Measurements from ENCODE around the gene MPZL1. TPM values are rescaled to one million over a fixed set of nuclear protein-coding genes. Genes with fewer than 3 reads are reported as not detected.
"Not testable (repeated sequence)": the region's sequence is repeated elsewhere in the genome, so short reads cannot be mapped to it uniquely, and the experiment has no call there.

MPZL1 gene
- polyA plus RNA-seq, 3 donors = 16.1 to 74.1 (median 46.4) TPM

DNA sequence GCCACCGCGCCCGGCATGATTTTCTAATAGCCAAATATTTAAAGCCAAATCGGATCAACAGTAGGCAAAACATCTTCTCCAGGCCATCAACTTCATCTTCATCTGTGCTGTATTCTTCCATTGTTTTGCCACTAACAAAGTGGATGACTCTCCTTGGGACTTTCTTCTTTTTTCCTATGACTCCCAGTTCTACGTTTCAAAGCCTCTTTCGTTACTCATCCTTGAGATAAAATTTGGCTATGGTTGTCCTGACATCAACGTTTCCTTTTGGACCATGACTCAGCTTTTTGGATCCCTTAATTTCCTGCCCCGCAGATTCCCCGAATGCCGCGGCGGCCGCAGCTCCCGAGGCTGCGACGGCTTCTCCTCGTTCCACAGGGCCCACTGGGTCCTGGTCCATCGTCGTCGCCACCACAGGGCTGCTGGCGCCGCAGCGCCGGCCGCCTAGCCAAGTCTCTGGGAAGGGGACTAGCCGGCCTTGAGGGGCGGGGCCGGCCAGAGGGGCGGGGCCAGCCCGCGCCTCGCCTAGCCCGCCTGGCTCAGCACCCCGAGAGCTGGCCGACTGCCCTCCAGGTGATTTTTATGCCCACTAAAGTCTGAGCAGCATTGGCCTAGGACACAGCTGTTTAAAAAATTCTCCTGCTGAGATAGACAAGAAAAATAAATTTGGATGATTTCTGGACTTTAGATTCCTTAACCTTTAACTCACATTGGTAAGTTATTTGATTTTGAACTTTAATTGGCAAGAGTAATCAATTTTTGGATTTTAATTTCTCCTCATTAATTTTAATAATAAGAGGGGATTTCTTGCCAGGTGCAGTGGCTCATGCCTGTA is 98.3 kb downstream of the MPZL1 start:
- peak overlapping the region; percentile 56 for H3K27ac ChIP-seq (ENCODE audit: low read depth, low read length)
- 11 to 16% (median 11%) methylated on average over 34 to 35 of the region's 35 CpGs for WGBS, 3 donors

DNA sequence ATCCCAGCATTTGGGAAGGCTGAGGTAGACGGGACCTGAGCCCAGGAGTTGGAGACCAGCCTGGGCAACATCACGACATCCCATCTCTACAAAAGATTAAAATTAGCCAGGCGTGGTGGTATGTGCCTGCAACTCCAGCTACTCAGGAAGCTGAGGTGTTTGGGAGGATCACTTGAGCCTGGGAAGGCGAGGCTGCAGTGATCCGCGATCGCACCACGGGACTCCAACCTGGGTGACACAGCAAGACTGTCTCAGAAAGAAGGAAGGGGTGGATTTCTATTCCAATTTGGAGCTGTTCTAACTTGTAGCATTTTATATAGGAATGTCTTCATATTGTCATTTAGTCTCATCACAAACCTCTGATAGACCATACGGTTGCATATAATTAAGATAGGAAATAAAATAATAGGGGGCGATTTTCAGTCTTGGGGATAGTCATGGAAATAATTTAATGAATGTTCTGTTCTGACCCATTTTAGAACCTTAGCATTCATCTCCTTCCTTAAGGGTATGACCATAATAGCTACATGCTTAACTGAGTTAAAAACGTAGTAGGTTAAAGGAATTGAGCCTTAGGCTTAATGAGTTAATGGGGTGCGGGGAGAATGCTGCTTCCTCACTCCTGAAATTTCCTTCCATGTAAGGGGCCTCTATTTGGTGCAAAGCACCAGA is 99.0 kb downstream of the MPZL1 start:
- H3K27ac ChIP-seq (ENCODE audit: low read depth, low read length) = no peak overlapping the region
- 87 to 90% (median 87%) methylated on average over 12 of the region's 12 CpGs for WGBS, 3 donors

DNA sequence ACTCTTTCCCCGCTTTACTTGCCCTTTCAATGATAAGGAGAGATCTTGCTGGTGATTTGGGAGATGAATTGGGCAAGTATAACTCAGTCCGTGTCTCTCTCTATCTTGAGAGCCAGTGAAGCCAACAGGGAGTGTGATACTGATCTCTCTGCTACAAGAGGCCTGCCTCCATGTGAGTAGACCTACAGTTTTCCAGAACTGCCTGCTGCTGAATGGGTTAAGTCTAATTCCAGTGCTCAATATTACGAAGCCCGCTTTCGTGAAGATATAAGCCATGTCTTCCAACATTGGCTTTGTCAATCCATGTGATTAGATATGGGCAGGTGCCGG is 99.5 kb downstream of the MPZL1 start:
- H3K27ac ChIP-seq (ENCODE audit: low read depth, low read length) = no peak overlapping the region
- WGBS, 3 donors = 91 to 96% (median 95%) methylated on average over 6 of the region's 6 CpGs

DNA sequence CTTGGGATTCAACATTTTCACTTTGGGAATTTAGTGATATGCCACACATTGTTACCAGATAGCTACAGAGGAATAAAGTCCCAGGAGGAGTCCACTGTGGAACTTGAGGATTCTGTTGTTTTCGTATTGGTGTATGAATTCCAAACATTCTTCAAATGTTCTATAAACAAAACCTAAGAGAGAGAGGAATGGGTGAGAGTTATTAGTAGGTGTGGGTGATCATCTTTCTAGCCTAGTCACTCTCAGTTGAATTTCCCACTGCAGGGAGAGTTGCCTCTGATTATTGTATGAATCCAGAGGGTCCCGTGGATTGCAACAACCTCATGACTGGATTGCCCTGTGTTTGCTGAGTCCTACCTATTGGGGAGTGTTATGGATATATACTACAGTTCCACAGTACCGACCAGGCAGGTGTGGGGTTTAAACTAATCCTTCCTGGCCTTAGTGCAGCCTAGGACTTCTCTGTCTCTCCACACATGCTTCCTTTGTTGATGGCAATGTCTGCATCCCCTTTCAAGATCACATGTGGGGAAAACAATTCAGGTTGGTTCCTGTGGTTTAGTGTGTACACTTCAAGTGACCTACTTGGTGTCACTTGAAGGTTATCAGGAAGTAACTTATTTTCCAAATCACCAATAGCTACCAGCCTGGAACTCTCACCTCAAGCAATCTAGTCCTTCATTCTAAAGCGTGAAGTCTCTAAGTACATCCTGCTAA is 100.3 kb downstream of the MPZL1 start:
- H3K27ac ChIP-seq (ENCODE audit: low read depth, low read length) = no peak overlapping the region
- 71 to 84% (median 74%) methylated on average over 4 of the region's 4 CpGs for WGBS, 3 donors

DNA sequence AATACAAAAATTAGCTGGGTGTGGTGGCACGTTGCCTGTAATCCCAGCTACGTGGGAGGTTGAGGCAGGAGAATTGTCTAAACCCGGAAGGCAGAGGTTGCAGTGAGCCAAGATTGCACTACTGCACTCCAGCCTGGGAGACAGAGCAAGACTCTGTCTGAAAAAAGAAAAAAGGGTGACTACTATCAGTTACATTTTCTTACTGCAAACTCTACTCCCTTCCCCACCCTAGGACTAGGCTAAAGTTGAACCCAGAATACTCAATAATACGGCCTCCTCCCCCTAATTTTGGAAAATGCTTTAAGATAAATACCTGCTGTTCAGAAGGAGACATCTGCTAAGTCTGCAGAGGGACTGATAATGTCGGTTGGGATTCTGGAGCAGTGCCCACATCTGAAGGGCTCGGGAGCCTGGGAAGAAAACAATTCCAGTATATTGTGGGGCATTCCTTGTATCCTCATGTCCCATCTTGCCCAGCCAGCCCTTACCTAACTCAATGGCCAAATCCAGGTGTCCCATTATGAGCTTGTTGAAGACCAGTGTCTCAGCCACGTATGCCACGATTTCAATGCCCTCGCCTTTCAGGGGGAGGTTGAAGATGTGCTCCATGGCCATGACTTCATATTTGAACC is 102.5 kb downstream of the MPZL1 start:
- no peak overlapping the region for H3K27ac ChIP-seq (ENCODE audit: low read depth, low read length)

DNA sequence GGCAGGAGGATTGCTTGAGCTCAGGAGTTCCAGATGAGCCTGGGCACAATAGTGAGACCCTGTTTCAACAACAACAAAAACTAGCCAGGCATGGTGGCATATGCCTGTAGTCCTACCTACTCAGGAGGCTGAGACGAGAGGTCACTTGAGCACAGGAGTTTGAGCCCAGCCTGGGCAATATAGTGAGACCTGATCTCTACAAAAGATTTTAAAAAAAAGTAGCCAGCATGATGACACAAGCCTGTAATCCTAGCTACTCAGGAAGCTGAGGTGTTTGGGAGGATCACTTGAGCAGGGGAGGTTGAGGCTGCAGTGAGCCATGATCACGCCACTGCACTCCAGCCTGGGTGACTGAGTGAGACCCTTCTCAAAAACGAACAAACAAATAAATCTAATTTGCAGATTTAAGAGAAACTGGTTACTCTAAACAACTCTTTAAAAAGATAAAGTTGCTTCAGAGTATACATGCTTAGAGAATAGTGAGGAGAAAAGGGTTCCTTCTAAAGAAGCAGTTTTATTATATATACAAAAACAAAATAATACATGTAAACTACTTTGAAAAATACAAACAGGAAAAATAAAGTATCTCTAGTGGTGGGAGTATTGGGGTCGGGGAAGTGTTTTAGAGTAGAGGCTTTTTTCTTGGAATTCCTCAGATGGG is 103.8 kb downstream of the MPZL1 start:
- WGBS, 3 donors = 70 to 84% (median 82%) methylated on average over 4 of the region's 4 CpGs
- H3K27ac ChIP-seq (ENCODE audit: low read depth, low read length) = no peak overlapping the region

More for the DNA sequence above, 102.5 kb downstream of the MPZL1 start:
- WGBS, 3 donors = 68 to 71% (median 71%) methylated on average over 9 of the region's 9 CpGs

DNA sequence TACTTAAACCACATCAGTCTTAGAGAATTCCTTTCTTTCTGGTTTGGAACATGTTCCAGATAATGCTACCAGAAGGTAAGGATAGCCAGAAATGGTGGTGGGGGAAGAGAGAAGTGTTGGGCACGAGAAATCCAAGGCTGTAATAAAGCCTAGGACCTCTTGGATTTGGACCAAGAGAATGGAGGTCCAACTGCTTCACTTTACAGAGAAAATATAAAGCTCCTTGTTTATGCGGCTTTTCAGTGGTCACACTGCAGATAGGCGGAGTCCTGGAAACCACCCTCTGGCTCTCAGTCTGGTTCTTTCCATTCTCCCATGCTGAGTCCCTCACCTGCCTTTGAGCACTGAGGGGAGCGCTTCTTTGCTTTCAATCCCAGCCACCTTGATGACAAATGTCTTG is 104.3 kb downstream of the MPZL1 start:
- 87 to 93% (median 90%) methylated on average over 4 of the region's 4 CpGs for WGBS, 3 donors
- H3K27ac ChIP-seq (ENCODE audit: low read depth, low read length) = no peak overlapping the region

DNA sequence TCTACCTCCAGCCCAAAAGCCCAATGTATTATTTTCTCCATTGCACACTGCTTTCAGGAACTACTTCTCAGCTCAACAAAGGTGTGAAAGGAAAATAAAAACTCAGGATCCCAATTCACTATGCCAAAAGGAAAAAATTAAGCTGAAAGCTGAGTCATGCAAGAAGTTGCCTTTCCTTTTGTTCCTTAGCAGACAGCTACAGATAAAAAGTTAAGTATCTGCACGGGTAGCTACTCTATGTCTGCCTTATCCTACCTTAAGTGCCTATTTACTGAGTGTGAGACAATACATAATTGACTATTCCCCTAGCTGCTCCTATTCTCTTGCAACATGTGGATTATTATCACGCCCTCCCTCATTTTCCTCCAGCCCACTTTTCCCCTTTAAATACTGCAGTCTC is 108.1 kb downstream of the MPZL1 start:
- whole genome bisulfite sequencing, 3 donors = 46 to 63% (median 50%) methylated on average over 2 of the region's 2 CpGs
- H3K27ac ChIP-seq (ENCODE audit: low read depth, low read length) = no peak overlapping the region

DNA sequence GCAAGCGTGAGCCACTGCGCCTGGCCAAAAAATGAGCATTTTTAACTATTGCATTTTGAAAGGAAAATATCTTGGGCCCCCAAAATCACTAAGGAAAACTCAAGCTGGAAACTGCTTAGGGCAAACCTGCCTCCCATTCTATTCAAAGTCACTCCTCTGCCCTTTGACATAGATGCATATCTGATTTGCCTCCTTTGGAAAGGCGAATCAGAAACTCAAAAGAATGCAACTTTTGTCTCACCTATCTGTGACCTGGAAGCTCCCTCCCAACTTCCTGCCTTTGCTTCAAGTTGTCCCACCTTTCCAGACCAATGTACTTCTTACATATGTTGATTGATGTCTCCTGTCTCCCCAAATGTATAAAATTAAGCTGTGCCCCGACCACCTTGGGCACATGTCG is 108.9 kb downstream of the MPZL1 start:
- H3K27ac ChIP-seq (ENCODE audit: low read depth, low read length) = not testable (repeated sequence)
- 72 to 83% (median 82%) methylated on average over 5 of the region's 5 CpGs for WGBS, 3 donors

DNA sequence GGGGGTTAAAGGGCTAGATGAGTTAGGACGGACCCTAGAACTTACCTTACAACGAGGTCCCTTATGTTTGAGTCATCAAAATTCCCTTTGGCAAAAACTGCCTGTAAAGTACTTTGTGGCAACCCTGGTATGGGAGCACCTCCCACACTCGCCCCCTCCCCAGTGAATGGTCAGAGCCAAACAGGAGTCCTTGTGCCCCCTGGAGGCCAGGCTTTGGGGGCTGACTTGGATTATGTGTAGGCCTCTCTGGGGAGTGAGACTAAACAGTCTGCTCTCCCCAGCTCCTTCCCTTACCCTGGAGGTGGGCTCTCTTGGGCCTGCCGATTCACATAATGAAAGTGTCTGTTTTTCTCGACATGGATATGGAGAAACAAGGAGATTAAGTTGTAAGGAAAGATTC is 110.9 kb downstream of the MPZL1 start:
- 89 to 95% (median 91%) methylated on average over 5 of the region's 5 CpGs for WGBS, 3 donors
- H3K27ac ChIP-seq (ENCODE audit: low read depth, low read length) = no peak overlapping the region

DNA sequence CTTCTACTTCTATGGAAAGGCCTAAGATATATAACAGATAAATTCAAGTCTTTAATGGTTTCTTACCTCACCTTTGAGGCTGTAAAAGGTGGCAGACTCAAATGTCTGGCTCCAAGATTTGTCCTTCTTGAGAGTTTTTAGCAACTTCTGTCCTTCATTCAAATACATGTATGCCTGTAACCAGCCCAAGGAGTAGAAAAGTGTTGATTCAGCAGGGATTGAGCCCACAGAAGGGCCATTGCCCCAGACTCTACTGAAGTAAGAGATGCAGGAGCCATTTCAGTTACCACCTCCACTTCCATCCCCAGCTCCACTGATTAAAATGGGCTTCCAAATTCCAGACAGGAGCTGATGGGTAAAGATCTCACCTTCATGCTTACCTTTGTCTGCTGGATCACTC is 112.1 kb downstream of the MPZL1 start:
- no peak overlapping the region for H3K27ac ChIP-seq (ENCODE audit: low read depth, low read length)

DNA sequence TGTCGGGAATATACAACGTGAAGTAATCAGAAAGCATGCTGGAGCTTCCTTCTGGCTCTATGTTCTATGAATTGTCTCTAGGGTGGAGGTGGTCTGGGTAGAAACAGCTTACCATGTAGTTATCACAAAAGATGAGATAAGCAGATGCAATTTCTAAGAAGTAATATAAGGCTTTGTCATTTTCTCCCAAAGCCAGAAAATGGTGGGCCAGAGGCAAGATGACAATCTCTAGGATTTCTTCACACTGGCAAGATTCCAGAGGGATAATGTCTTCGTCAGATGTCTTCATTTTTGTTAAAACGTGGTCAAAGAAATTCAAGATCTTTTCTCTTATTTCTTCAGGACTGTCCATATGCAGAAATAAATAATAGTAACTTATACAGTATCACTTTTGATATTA is 114.4 kb downstream of the MPZL1 start:
- 66 to 86% (median 71%) methylated on average over 4 of the region's 4 CpGs for WGBS, 3 donors
- no peak overlapping the region for H3K27ac ChIP-seq (ENCODE audit: low read depth, low read length)

DNA sequence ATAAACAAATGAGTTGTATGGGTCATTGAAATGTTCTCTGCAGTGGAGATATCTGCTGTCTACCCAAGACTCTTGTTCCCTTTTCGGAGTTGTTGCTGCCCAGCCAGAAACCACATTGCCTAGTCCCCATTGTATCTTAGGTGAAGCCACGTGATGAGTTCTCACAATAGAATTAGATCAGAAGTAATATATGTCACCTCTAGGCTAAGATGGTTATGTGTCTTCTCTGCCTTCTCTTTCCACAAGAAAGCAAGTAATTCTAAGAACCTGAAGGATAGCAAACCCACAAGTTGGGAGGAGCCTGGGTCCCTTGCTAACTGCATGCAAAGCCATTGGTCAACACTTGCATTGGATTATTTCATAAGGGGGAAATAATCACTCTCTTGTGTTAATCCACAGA is 115.5 kb downstream of the MPZL1 start:
- H3K27ac ChIP-seq (ENCODE audit: low read depth, low read length) = no peak overlapping the region
- 40 to 74% (median 48%) methylated on average over 2 of the region's 2 CpGs for WGBS, 3 donors

DNA sequence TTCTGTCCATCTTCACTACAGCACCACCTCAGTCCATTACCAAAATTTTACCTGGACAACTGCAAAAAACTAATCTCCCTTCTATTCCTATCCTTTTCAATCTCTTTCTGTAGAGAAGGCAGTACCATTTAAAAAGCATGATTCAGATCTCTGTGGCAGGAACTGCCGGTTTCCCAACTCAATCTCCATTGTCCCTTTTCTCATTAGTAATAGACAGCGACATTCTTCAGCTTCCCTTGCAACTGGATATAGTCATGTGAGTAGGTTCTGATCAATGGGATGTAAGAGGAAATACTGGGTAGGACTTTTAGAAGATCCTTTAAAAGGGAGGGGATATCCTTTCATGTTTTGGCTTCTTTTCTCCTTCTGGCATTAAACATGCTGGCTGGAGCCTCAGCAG is 117.2 kb downstream of the MPZL1 start:
- WGBS, 3 donors = 76 to 86% (median 79%) methylated on average over 2 of the region's 2 CpGs
- no peak overlapping the region for H3K27ac ChIP-seq (ENCODE audit: low read depth, low read length)

Other genes starting within 250 kb of the MPZL1 start
- gene CD247, start 203.5 kb upstream of the MPZL1 start, polyA plus RNA-seq = 1 to 10 TPM in 1 of 3 donors, under 1 TPM in 2; 0.79 to 1.7 (median 0.98) TPM
- 100 to 1,000 TPM in 1 of 3 donors, 10 to 100 TPM in 2; 41.7 to 113 (median 92.7) TPM for gene CREG1, start 168.2 kb upstream of the MPZL1 start, polyA plus RNA-seq
- 10 to 100 TPM in 1 of 3 donors, 1 to 10 TPM in 2; 2.2 to 13.5 (median 6.7) TPM for gene RCSD1, start 91.8 kb upstream of the MPZL1 start, polyA plus RNA-seq
- gene ADCY10, start 192.2 kb downstream of the MPZL1 start, polyA plus RNA-seq = under 1 TPM; 0.09 to 0.18 (median 0.11) TPM
- 10 to 100 TPM; 12.8 to 56.2 (median 29.1) TPM for gene DCAF6, start 214.7 kb downstream of the MPZL1 start, polyA plus RNA-seq
- 10 to 100 TPM; 35.7 to 76.4 (median 70.7) TPM for gene MPC2, start 215.1 kb downstream of the MPZL1 start, polyA plus RNA-seq

Measured in adipose tissue (tissue), 3 donors.